ENCODE data around the gene CDH7.

CDH7 gene

GRCh38 chr18:65808759-65809158 lies 57.9 kb downstream of the CDH7 start:
- Histone ChIP-seq H3K4me3 (ENCODE audit: low read length) (peak overlapping the region; percentile 3), H3K4me1 (ENCODE audit: low read length) (peaks cover 14% of the 10 kb centered on the region), H3K9me3 (ENCODE audit: insufficient read depth, low read length) (no peaks in the 10 kb centered on the region), H3K27me3 (ENCODE audit: low read depth, low read length) (no peaks in the 10 kb centered on the region), H3K36me3 (replicated peaks; ENCODE audit: low read depth, low read length) (no peaks in the 10 kb centered on the region), H3K79me2 (ENCODE audit: low read length) (no peaks in the 10 kb centered on the region), H3K4me2 (ENCODE audit: low read length) (peak overlapping the region; percentile 33), H4K20me1 (ENCODE audit: insufficient read depth, low read length) (no peaks in the 10 kb centered on the region), H3K27ac (ENCODE audit: low read length) (no peak overlapping the region), H2AFZ (ENCODE audit: low read depth, low read length) (0 out of 2 replicates have a peak overlapping the region, but pooled peaks have one; percentile 10), H3K9ac (ENCODE audit: low read length) (no peak overlapping the region)
- TF ChIP-seq, protein P1, sequence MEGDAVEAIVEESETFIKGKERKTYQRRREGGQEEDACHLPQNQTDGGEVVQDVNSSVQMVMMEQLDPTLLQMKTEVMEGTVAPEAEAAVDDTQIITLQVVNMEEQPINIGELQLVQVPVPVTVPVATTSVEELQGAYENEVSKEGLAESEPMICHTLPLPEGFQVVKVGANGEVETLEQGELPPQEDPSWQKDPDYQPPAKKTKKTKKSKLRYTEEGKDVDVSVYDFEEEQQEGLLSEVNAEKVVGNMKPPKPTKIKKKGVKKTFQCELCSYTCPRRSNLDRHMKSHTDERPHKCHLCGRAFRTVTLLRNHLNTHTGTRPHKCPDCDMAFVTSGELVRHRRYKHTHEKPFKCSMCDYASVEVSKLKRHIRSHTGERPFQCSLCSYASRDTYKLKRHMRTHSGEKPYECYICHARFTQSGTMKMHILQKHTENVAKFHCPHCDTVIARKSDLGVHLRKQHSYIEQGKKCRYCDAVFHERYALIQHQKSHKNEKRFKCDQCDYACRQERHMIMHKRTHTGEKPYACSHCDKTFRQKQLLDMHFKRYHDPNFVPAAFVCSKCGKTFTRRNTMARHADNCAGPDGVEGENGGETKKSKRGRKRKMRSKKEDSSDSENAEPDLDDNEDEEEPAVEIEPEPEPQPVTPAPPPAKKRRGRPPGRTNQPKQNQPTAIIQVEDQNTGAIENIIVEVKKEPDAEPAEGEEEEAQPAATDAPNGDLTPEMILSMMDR (IDR thresholded peaks at IDR 0.05; ENCODE audit: low read depth, low read length) = no peak
- TF ChIP-seq EZH2phosphoT487 (IDR thresholded peaks at IDR 0.05; ENCODE audit: low read depth) = no peak

- Histone ChIP-seq H3K4me3 (ENCODE audit: low read length) (no peak overlapping the region), H3K27me3 (ENCODE audit: low read depth, low read length) (no peaks in the 10 kb centered on the region), H4K20me1 (ENCODE audit: insufficient read depth, low read length) (no peaks in the 10 kb centered on the region), H3K27ac (ENCODE audit: low read length) (no peak overlapping the region), H3K4me2 (ENCODE audit: low read length) (no peak overlapping the region), H3K36me3 (replicated peaks; ENCODE audit: low read depth, low read length) (no peaks in the 10 kb centered on the region), H3K4me1 (ENCODE audit: low read length) (peaks cover 16% of the 10 kb centered on the region), H3K9ac (ENCODE audit: low read length) (no peak overlapping the region), H3K9me3 (ENCODE audit: insufficient read depth, low read length) (no peaks in the 10 kb centered on the region), H2AFZ (ENCODE audit: low read depth, low read length) (peak overlapping the region; percentile 79; the same call in 1 of the 2 replicates), H3K79me2 (ENCODE audit: low read length) (no peaks in the 10 kb centered on the region)
- TF ChIP-seq EZH2phosphoT487 (IDR thresholded peaks at IDR 0.05; ENCODE audit: low read depth) = no peak
- TF ChIP-seq, protein P1 (IDR thresholded peaks at IDR 0.05; ENCODE audit: low read depth, low read length) = no peak
These were observed 60.5 kb downstream of the CDH7 start for GRCh38 chr18:65811307-65811706.

DNA sequence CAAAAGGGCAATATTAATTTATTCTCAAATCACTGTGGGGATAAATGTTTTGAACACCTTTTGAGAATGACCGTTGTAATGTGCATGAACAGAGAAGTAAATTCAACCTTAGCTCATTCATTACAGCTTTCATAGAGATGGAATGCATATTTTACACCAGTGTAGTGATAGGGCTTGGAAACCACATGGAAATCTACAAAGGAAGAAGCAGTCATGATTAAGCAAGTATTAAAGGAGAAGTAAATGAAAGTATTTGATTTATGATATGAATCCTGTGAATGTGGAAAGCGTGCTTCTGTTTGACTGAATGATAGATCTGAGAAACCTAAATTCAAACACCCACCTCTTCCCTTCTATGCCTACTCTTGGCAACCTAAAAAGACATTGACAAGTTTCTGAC lies 64.7 kb downstream of the CDH7 start:
- Histone ChIP-seq H3K4me3 (ENCODE audit: low read length) (no peak overlapping the region), H3K79me2 (ENCODE audit: low read length) (no peaks in the 10 kb centered on the region), H3K9me3 (ENCODE audit: insufficient read depth, low read length) (no peaks in the 10 kb centered on the region), H2AFZ (ENCODE audit: low read depth, low read length) (no peak overlapping the region), H3K4me1 (ENCODE audit: low read length) (0 out of 2 replicates have a peak, but pooled peaks cover 4% of the 10 kb centered on the region), H3K4me2 (ENCODE audit: low read length) (no peak overlapping the region), H3K9ac (ENCODE audit: low read length) (no peak overlapping the region), H3K36me3 (replicated peaks; ENCODE audit: low read depth, low read length) (no peaks in the 10 kb centered on the region), H3K27me3 (ENCODE audit: low read depth, low read length) (no peaks in the 10 kb centered on the region), H4K20me1 (ENCODE audit: insufficient read depth, low read length) (no peaks in the 10 kb centered on the region), H3K27ac (ENCODE audit: low read length) (no peak overlapping the region)
- TF ChIP-seq EZH2phosphoT487 (IDR thresholded peaks at IDR 0.05; ENCODE audit: low read depth) = no peak
- TF ChIP-seq, protein P1 (IDR thresholded peaks at IDR 0.05; ENCODE audit: low read depth, low read length) = no peak

GRCh38 chr18:65817178-65817577 lies 66.4 kb downstream of the CDH7 start:
- H3K27ac ChIP-seq (ENCODE audit: low read length) = no peak overlapping the region
- TF ChIP-seq EZH2phosphoT487 (IDR thresholded peaks at IDR 0.05; ENCODE audit: low read depth) = no peak
- TF ChIP-seq, protein P1 (IDR thresholded peaks at IDR 0.05; ENCODE audit: low read depth, low read length) = 0 out of 2 replicates have a peak, but pooled peaks have one; percentile 4
- no peaks in the 10 kb centered on the region for H4K20me1 ChIP-seq (ENCODE audit: insufficient read depth, low read length)

More at GRCh38 chr18:65817178-65817577, 66.4 kb downstream of the CDH7 start:
- 0 out of 2 replicates have a peak overlapping the region, but pooled peaks have one; percentile 26 for H2AFZ ChIP-seq (ENCODE audit: low read depth, low read length)
- no peak overlapping the region for H3K4me2 ChIP-seq (ENCODE audit: low read length)
- no peaks in the 10 kb centered on the region for H3K27me3 ChIP-seq (ENCODE audit: low read depth, low read length)
- no peak overlapping the region for H3K9ac ChIP-seq (ENCODE audit: low read length)
- no peak overlapping the region for H3K4me3 ChIP-seq (ENCODE audit: low read length)
- no peaks in the 10 kb centered on the region for H3K36me3 ChIP-seq (replicated peaks; ENCODE audit: low read depth, low read length)
- H3K4me1 ChIP-seq (ENCODE audit: low read length) = 0 out of 2 replicates have a peak, but pooled peaks cover 4% of the 10 kb centered on the region
- H3K9me3 ChIP-seq (ENCODE audit: insufficient read depth, low read length) = no peaks in the 10 kb centered on the region
- H3K79me2 ChIP-seq (ENCODE audit: low read length) = no peaks in the 10 kb centered on the region
